B cell (primary cell): ENCODE data around the gene GSX1. TPM values are rescaled to one million over a fixed set of nuclear protein-coding genes. Genes with fewer than 3 reads are reported as not detected.
"Not testable (repeated sequence)": the region's sequence is repeated elsewhere in the genome, so short reads cannot be mapped to it uniquely, and the experiment has no call there.

ENCODE experiments used
- ATAC-seq: fragments of 200-7000 bp; cut with Tn5 transposase; one replicate; pipeline ENCODE4 v1.10.0; 2021; ENCODE audit warnings: low read depth, mild to moderate bottlenecking, moderate number of reproducible peaks, moderate library complexity
- CTCF ChIA-PET: fragments of 350-600 bp; sonication (Branson Sonifier 250); formaldehyde crosslinking; loops from one replicate; lab custom pipeline; 2021; ENCODE audit warnings: antibody characterized with exemption, inconsistent platforms; lab: Charles Lee
- POLR2A ChIA-PET: fragments of 350-600 bp; sonication (Branson Sonifier 250); formaldehyde crosslinking; loops from one replicate; lab custom pipeline; 2021; ENCODE audit warnings: antibody characterized with exemption; lab: Charles Lee
- DNase-seq: peaks from one replicate; pipeline ENCODE4 v3.0.0; 2013
- H2AFZ ChIP-seq: 2 replicates; pipeline ENCODE4 v1.6.1; 2012; ENCODE audit warnings: mild to moderate bottlenecking, low read depth, low read length; ENCODE audit not compliant: insufficient read depth, poor library complexity, severe bottlenecking
- H3K27ac ChIP-seq, 2 donors: 1 replicate in 1 of 2; 2 replicates in 1 of 2; pipeline ENCODE4 v1.5.1; 2012 to 2013; ENCODE audit warnings: low read length in 2 of 2, mild to moderate bottlenecking in 2 of 2, moderate library complexity in 1 of 2
- H3K27me3 ChIP-seq, 4 experiments: fragments of 200-600 bp in 1 of 4; sonication (generic) in 1 of 4; replicated peaks in 1 of 4; 1 replicate in 2 of 4; 2 replicates in 2 of 4; pipeline versions ENCODE4 v1.6.1 to v1.7.0; 2013 to 2016; ENCODE audit warnings: low read length in 3 of 4, mild to moderate bottlenecking in 2 of 4, mixed read lengths in 1 of 4, moderate library complexity in 1 of 4; ENCODE audit not compliant: insufficient read depth in 4 of 4, control insufficient read depth in 3 of 4; ENCODE audit errors: control extremely low read depth in 1 of 4
- H3K36me3 ChIP-seq, 2 experiments: replicated peaks in 1 of 2; 1 replicate in 1 of 2; 2 replicates in 1 of 2; pipeline versions ENCODE4 v1.6.1 to v1.7.1; 2013; ENCODE audit warnings: low read length in 1 of 2; ENCODE audit not compliant: insufficient read depth in 2 of 2, control insufficient read depth in 1 of 2; ENCODE audit errors: control extremely low read depth in 1 of 2, extremely low read depth in 1 of 2
- H3K4me1 ChIP-seq, 2 donors: fragments of 200-600 bp in 1 of 2; sonication (generic) in 1 of 2; 1 replicate in 1 of 2; 2 replicates in 1 of 2; pipeline versions ENCODE4 v1.5.1 to v1.6.1; 2013 to 2017; ENCODE audit warnings: low read length in 2 of 2; ENCODE audit not compliant: control insufficient read depth in 2 of 2, insufficient read depth in 2 of 2
- H3K4me2 ChIP-seq: replicated peaks from 2 replicates; pipeline ENCODE3; 2012; ENCODE audit warnings: mild to moderate bottlenecking, low read depth, low read length; ENCODE audit not compliant: poor library complexity, severe bottlenecking
- H3K4me3 ChIP-seq, 5 experiments: fragments of 200-600 bp in 1 of 5; sonication (generic) in 1 of 5; 1 replicate in 3 of 5; 2 replicates in 2 of 5; pipeline versions ENCODE4 v1.5.1 to v1.7.0; 2011 to 2016; ENCODE audit warnings: low read length in 4 of 5, mild to moderate bottlenecking in 4 of 5, low read depth in 2 of 5, control low read depth in 1 of 5, moderate library complexity in 1 of 5; ENCODE audit not compliant: insufficient read depth in 1 of 5; ENCODE audit errors: control extremely low read depth in 1 of 5, extremely low read depth in 1 of 5
- H3K79me2 ChIP-seq: fragments of 200-600 bp; sonication (generic); one replicate; pipeline ENCODE4 v1.6.0; 2016; ENCODE audit warnings: low read length; ENCODE audit not compliant: control insufficient read depth, insufficient read depth
- H3K9ac ChIP-seq: fragments of 200-600 bp; sonication (generic); 2 replicates; pipeline ENCODE4 v1.6.1; 2017; ENCODE audit warnings: mild to moderate bottlenecking, low read length, moderate library complexity
- H3K9me3 ChIP-seq, 3 donors: one replicate each; pipeline versions ENCODE4 v1.6.1 to v1.7.1; 2013; ENCODE audit warnings: low read length in 2 of 3; ENCODE audit not compliant: control insufficient read depth in 2 of 3, insufficient read depth in 1 of 3; ENCODE audit errors: control extremely low read depth in 1 of 3
- H4K20me1 ChIP-seq: 2 replicates; pipeline ENCODE4 v1.6.0; 2012; ENCODE audit warnings: mild to moderate bottlenecking, low read length; ENCODE audit not compliant: insufficient read depth, control insufficient read depth, poor library complexity, severe bottlenecking
- H3K27ac Mint-ChIP-seq: one replicate; pipeline ENCODE4 v1.8.0; 2021; ENCODE audit warnings: mixed read lengths
- H3K27me3 Mint-ChIP-seq: one replicate; pipeline ENCODE4 v1.8.0; 2021; ENCODE audit warnings: mixed read lengths
- H3K4me1 Mint-ChIP-seq: one replicate; pipeline ENCODE4 v1.8.0; 2021; ENCODE audit warnings: mixed read lengths
- H3K4me3 Mint-ChIP-seq: one replicate; pipeline ENCODE4 v1.8.0; 2021; ENCODE audit warnings: mixed read lengths
- H3K9me3 Mint-ChIP-seq: one replicate; pipeline ENCODE4 v1.8.0; 2022; ENCODE audit warnings: mixed read lengths; ENCODE audit not compliant: insufficient read depth
- CTCF ChIP-seq: fragments of 200-600 bp; IDR thresholded peaks from one replicate; pipeline ENCODE4 v1.8.0; 2022; ENCODE audit warnings: antibody characterized with exemption, mild to moderate bottlenecking
- EZH2 ChIP-seq: IDR thresholded peaks from 2 replicates; pipeline ENCODE4 v1.6.1; 2012; ENCODE audit warnings: borderline replicate concordance, low read depth, mild to moderate bottlenecking, moderate library complexity, low read length; ENCODE audit not compliant: insufficient read depth, poor library complexity, severe bottlenecking
- WGBS: methylation state at CpG from one replicate; pipeline ENCODE4 v1.1.5; 2013; ENCODE audit warnings: missing lambda C conversion rate; ENCODE audit not compliant: insufficient coverage; 5-methylcytosine and 5-hydroxymethylcytosine counted together
- intact Hi-C: fragments of 100-400 bp; cut with micrococcal nuclease; formaldehyde crosslinking; loops from one replicate; pipeline ENCODE4 v1.10.0; 2022
- polyA plus RNA-seq: library from polyadenylated mRNA; depleted of rRNA; stranded (reverse); fragments of >200 nt; gene quantifications from 2 replicates; pipeline ENCODE4 v1.2.3, GENCODE V29; 2012
- total RNA-seq, 2 donors: library from RNA; stranded (reverse); fragments of 120-200 nt in 1 of 2; gene quantifications; 1 replicate in 1 of 2; 2 replicates in 1 of 2; pipeline versions ENCODE4 v1.2.3 to v1.2.4, GENCODE V29; 2013 to 2022

The GSX1 gene
- total and polyA plus RNA-seq, 2 donors (not counting 1 experiment from before 2014, with no cell fraction given) = not detected

GRCh38 chr13:27813826-27814225 lies 21.5 kb downstream of the GSX1 start:
- Histone ChIP-seq H3K36me3 (no peaks in the 10 kb centered on the region), H3K27me3 (peaks cover 0 to 32% (median 2%) of the 10 kb centered on the region in 4 experiments), H4K20me1 (no peaks in the 10 kb centered on the region), H3K9ac (no peak overlapping the region), H3K4me2 (no peak overlapping the region), H3K9me3 (no peaks in the 10 kb centered on the region), H3K27ac (no peak overlapping the region), H2AFZ (no peak overlapping the region), H3K79me2 (no peaks in the 10 kb centered on the region), H3K4me3 (no peak overlapping the region), H3K4me1 (no peaks in the 10 kb centered on the region)
- ChIA-PET POLR2A (no interaction called here), CTCF (interaction anchor here (1.4 kb wide), 1 partner anchor 12 kb away, joined by 7 read pairs; no protein-coding TSS in a partner anchor)
- H3K27me3 Mint-ChIP-seq = peaks cover 74% of the 10 kb centered on the region
- no peaks in the 10 kb centered on the region for H3K4me1 Mint-ChIP-seq
- no peak for TF ChIP-seq EZH2
- no peak for TF ChIP-seq CTCF
- H3K9me3 Mint-ChIP-seq = no peaks in the 10 kb centered on the region
- intact Hi-C loops = no loop called here
- no peak overlapping the region for H3K27ac Mint-ChIP-seq
- no peak for ATAC-seq
- no peak overlapping the region for H3K4me3 Mint-ChIP-seq
- 89% methylated on average over 4 of the region's 9 CpGs for WGBS
- no peak for DNase-seq

GRCh38 chr13:27817832-27818231 lies 25.5 kb downstream of the GSX1 start:
- H3K9ac ChIP-seq, H3K4me2 ChIP-seq, H3K27ac ChIP-seq, POLR2A ChIA-PET, H3K9me3 Mint-ChIP-seq, H3K4me1 ChIP-seq, DNase-seq, H2AFZ ChIP-seq, H4K20me1 ChIP-seq, H3K9me3 ChIP-seq, H3K4me3 ChIP-seq, H3K79me2 ChIP-seq, H3K36me3 ChIP-seq, H3K4me1 Mint-ChIP-seq, H3K4me3 Mint-ChIP-seq, intact Hi-C loops, H3K27ac Mint-ChIP-seq, ATAC-seq: not testable (repeated sequence)
- peaks cover 68% of the 10 kb centered on the region for H3K27me3 Mint-ChIP-seq
- H3K27me3 ChIP-seq = peaks cover 0 to 51% (median 8%) of the 10 kb centered on the region in 4 experiments
- CTCF ChIA-PET = interaction anchor here (1.2 to 2.5 kb wide), 5 partner anchors 8 to 439 kb away, joined by 3 to 21 read pairs (median 10); no protein-coding TSS in a partner anchor
- 83% methylated on average over 1 of the region's 2 CpGs for WGBS
